ENCODE data around the gene CAMK1D. TPM values are rescaled to one million over a fixed set of nuclear protein-coding genes. Genes with fewer than 3 reads are reported as not detected.

The CAMK1D gene
- total RNA-seq, 4 donors from 2014 or later = 13.5 to 21.4 (median 15.7) TPM

- Histone ChIP-seq H3K4me1 (peaks cover 0 to 10% (median 0%) of the 10 kb centered on the region in 4 donors), H3K36me3 (no peaks in the 10 kb centered on the region), H3K4me3 (no peak overlapping the region), H3K27ac (no peak overlapping the region), H3K27me3 (no peaks in the 10 kb centered on the region), H3K9me3 (no peaks in the 10 kb centered on the region)
- no peak for TF ChIP-seq POLR2A (IDR thresholded peaks at IDR 0.05)
- TF ChIP-seq, protein P1, sequence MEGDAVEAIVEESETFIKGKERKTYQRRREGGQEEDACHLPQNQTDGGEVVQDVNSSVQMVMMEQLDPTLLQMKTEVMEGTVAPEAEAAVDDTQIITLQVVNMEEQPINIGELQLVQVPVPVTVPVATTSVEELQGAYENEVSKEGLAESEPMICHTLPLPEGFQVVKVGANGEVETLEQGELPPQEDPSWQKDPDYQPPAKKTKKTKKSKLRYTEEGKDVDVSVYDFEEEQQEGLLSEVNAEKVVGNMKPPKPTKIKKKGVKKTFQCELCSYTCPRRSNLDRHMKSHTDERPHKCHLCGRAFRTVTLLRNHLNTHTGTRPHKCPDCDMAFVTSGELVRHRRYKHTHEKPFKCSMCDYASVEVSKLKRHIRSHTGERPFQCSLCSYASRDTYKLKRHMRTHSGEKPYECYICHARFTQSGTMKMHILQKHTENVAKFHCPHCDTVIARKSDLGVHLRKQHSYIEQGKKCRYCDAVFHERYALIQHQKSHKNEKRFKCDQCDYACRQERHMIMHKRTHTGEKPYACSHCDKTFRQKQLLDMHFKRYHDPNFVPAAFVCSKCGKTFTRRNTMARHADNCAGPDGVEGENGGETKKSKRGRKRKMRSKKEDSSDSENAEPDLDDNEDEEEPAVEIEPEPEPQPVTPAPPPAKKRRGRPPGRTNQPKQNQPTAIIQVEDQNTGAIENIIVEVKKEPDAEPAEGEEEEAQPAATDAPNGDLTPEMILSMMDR (IDR thresholded peaks at IDR 0.05) = no peak
- in situ Hi-C loops (cut with MboI; ENCODE audit: low pct_ligation_motif_present in 1 of 4, low pct_unique_long_range_greater_than_20kb in 1 of 4, low sequenced_read_pairs in 3 of 4) (no loop called here), intact Hi-C loops (cut with DNase I; ENCODE audit: low total_unique reads) (no loop called here)
- no peak for DNase-seq
Measured at GRCh38 chr10:12535656-12536055, 186.3 kb downstream of the CAMK1D start.

DNA sequence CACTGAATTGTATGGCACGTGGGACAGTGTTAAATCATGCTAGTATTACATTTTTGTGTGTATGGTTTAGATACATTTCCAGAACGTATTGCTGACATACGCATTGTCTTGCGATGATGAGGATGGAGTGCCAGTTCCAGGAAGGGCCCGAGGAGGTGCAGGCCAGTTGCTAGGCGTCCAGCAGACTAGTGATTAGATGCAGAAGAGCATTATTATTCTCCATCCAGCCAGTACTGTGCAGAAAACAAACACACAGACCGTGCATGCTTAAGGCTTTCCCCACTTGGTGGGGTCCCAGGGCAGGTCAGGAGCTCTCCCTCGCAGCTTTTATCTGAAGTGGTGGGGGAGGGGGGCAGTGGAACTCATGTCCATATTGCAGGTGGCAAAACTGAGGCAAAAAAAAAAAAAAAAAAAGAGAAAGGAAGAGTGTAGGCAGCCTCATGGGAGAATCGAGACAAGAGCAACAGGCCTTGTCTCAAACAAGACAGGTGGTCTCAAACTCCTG is 189.2 kb downstream of the CAMK1D start:
- no peak for DNase-seq
- no peak overlapping the region for H3K4me3 ChIP-seq
- no peaks in the 10 kb centered on the region for H3K9me3 ChIP-seq
- H3K27me3 ChIP-seq = no peaks in the 10 kb centered on the region
- no peak overlapping the region for H3K27ac ChIP-seq
- no peaks in the 10 kb centered on the region for H3K4me1 ChIP-seq
- in situ Hi-C loops (cut with MboI; ENCODE audit: low pct_ligation_motif_present in 1 of 4, low pct_unique_long_range_greater_than_20kb in 1 of 4, low sequenced_read_pairs in 3 of 4) (no loop called here), intact Hi-C loops (cut with DNase I; ENCODE audit: low total_unique reads) (no loop called here)
- 76 to 88% methylated on average over 2 to 9 of the region's 9 CpGs for WGBS, 2 donors (ENCODE audit: low coverage in 1 of 2)
- no peaks in the 10 kb centered on the region for H3K36me3 ChIP-seq
- TF ChIP-seq POLR2A (IDR thresholded peaks at IDR 0.05) = no peak

DNA sequence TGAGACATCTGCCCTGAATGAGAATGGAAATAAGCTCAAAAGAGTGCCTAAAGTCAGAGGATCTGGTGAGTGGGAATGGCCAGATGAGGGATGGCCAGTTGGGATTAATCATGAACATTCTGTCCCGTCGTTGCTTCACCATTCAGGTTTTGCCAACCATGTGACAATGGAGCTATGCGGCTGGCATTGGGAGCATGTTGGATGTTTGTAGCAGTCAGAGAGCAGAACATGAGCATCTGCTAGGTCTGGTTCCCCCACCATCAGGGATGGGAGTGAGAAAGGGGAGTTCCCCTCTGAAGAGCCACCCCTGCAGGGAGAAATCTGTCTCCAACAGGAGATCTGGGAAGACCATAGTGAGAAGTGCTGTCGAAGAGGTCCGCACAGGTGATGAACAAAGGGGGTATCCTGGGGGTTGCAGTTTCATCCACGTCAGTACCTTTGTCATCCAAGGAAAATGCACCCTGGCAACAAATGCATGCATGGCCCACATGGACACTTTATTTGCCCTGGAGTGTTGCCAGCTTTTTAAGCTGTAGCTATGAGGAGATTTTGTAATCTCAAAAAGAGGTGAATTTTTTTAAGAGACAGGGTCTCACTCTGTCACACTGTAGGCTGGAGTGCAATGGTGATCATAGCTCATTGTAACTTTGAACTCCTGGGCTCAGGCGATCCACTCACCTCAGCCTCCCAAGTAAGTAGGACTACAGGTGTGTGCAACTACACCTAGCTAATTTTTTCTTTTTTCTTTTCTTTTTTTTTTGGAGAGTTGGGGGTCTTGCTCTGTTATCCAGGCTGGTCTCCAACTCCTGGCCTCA is 190.2 kb downstream of the CAMK1D start:
- H3K4me1 ChIP-seq = no peaks in the 10 kb centered on the region
- DNase-seq = no peak
- in situ Hi-C loops (cut with MboI; ENCODE audit: low pct_ligation_motif_present in 1 of 4, low pct_unique_long_range_greater_than_20kb in 1 of 4, low sequenced_read_pairs in 3 of 4) = no loop called here
- 60 to 86% methylated on average over 2 to 7 of the region's 7 CpGs for WGBS, 2 donors (ENCODE audit: low coverage in 1 of 2)
- no peak overlapping the region for H3K27ac ChIP-seq
- H3K4me3 ChIP-seq = no peak overlapping the region
- H3K9me3 ChIP-seq = no peaks in the 10 kb centered on the region
- no peaks in the 10 kb centered on the region for H3K27me3 ChIP-seq
- TF ChIP-seq POLR2A (IDR thresholded peaks at IDR 0.05) (no peak), POLR2AphosphoS5 (IDR thresholded peaks at IDR 0.05) (no peak), EP300 (IDR thresholded peaks at IDR 0.05; ENCODE audit: low read depth) (no peak)
- TF ChIP-seq, protein P1 (IDR thresholded peaks at IDR 0.05) = no peak
- intact Hi-C loops (cut with DNase I; ENCODE audit: low total_unique reads) = no loop called here
- H3K36me3 ChIP-seq = no peaks in the 10 kb centered on the region

DNA sequence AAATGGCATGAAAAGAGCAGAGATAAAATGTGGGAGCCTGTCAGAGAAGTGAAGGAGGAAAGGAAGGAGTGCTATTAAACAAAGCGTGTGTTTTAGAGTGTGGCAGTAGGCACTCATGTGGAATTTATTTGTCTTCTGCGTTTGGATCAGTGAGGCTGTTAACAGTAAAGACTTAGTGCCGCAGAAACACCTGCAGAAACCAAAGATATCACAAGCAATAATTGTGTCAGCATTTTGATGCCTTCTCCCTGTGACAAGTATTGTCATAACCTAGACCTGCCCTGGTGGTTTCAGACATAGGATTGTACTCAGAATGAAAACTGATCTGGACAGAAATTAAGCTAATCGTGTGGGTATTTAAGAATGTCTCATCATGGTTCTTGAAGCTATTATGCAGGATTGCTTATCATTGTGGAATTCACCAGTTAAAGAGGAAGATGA is 191.0 kb downstream of the CAMK1D start:
- no peak overlapping the region for H3K4me3 ChIP-seq
- 52 to 54% methylated on average over 4 of the region's 4 CpGs for WGBS, 2 donors (ENCODE audit: low coverage in 1 of 2)
- H3K9me3 ChIP-seq = no peaks in the 10 kb centered on the region
- H3K27me3 ChIP-seq = no peaks in the 10 kb centered on the region
- no peaks in the 10 kb centered on the region for H3K4me1 ChIP-seq
- H3K36me3 ChIP-seq = no peaks in the 10 kb centered on the region
- in situ Hi-C loops (cut with MboI; ENCODE audit: low pct_ligation_motif_present in 1 of 4, low pct_unique_long_range_greater_than_20kb in 1 of 4, low sequenced_read_pairs in 3 of 4) = no loop called here
- TF ChIP-seq EP300 (IDR thresholded peaks at IDR 0.05; ENCODE audit: low read depth) (no peak), POLR2A (IDR thresholded peaks at IDR 0.05) (no peak), POLR2AphosphoS5 (IDR thresholded peaks at IDR 0.05) (no peak)
- TF ChIP-seq, protein P1 (IDR thresholded peaks at IDR 0.05) = no peak
- intact Hi-C loops (cut with DNase I; ENCODE audit: low total_unique reads) = no loop called here
- DNase-seq = no peak
- no peak overlapping the region for H3K27ac ChIP-seq
